Posterior cingulate gyrus (tissue), 11 donors: ENCODE measurements around the gene CEP85L.
A peak's percentile ranks its signal among the peaks of the same experiment; 100 is the strongest.

Source experiments
- DNase-seq, 10 donors: peaks; one replicate each; pipeline versions ENCODE4 v3.0.0 to v3.0.0-alpha.2; 2020 to 2021; ENCODE audit warnings: mixed read lengths in 3 of 10
- intact Hi-C: fragments of 100-400 bp; cut with DNase I; formaldehyde crosslinking; loops from one replicate; pipeline ENCODE4 v1.15.1; 2023

CEP85L gene

DNA sequence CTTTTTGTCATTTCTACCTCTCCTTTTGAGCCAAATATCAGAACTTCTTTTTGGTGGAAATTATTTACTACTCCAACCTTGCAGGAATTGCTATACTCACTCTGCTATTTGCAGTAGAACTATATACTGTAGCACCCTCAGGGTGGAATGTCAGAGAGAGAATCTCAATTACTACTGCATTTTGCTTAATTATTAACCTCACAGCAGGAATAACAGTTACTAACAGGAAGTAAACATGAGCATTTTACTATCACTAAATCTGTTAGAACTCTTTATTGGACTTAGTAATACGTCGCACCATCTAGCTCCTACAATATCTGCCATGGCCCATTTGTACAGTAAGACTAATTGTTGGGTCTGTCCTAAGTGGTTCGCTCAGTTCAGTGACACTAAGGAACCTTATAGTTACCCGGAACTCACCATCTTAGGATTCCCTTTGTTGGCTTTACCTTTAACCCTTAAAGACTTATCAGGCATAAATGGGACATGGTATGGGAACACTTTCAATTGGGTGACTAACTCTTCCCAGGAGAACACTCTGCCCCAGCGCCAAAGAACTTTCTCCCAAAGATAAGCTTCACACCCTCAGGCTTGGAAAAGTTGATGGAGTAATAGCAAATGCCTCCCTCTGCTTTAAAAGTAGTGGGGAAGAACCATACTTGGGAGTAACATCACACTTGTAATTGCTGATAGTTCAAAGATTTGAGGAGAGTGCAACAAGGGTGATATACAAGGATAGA lies 64.5 kb downstream of the CEP85L start:
- DNase-seq: no peak
- intact Hi-C loops: no loop called here

DNA sequence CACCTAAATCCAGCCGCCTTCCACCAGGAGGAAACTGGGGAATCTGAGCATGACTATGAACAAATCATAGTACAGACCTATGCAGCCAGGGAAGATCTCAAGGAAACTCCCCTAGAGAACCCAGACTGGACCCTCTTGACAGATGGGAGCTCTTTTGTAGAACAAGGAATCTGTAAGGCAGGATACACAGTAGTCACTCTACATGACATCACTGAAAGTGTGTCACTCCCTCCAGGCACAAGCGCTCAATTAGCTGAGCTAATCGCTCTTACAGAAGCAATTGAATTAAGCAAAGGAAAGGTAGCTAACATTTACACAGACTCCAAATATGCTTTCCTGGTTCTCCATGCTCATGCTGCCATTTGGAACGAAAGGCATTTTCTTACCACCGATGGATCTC lies 66.5 kb downstream of the CEP85L start:
- no peak for DNase-seq
- intact Hi-C loops: no loop called here

DNA sequence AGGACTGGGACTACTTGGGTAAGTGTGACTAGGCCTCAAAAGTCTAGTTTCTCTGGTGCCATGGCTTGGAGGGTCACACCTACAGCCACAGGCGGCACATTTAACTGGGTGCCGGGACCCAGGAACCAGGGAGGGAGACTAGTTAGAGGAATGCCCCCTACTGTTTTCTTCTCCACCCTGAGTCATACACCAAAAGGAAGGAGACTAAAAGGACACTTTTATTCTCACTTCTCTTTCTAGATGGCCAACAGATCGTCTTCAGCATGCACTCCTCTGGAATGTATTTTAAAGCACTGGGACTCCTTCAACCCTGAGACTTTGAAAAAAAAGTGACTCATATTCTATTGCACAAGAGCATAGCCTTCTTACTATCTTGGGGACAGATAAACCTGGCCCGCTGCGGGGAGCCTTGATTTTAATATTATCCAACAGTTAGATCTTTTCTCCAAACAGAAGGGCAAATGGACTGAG lies 69.9 kb downstream of the CEP85L start:
- no peak for DNase-seq
- intact Hi-C loops: no loop called here

DNA sequence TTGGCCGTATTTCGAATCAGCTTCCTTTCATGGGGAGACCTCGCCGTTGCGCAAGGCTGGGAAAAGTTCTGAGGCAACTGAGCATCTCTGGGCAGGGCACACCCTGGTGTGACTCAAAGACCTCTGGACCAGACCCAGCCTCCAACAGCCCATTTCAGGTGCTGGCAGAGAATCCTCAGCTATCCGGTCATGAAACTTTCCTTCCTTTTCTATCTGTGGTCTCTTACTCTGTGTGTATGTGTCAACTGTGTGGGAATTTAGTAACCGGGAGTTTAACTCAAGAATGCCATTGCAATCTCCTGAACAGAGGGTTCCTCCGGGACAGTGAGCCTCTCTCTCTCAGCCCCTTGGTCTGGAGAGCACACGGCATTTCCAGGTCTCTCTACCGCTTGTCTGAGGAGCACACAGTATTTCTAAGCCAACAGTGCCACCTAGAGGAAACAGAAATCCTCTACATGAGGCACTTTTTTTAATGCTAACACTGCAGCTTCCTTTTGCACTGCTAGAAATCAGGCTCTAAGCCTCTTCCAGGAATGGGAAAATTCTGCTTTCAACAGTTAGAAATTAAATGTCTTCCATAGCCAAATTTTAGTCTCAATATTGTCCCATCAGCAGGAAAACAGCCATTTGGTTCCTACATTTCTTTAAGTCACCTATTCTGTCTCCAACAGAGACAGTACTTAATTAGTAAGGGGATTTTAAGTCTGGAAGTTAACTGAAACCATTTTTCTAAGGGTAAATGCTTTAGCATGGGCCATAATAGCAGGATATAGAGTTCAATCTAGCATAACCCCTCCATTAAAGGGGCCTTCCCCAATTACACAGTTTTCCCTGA lies 70.6 kb downstream of the CEP85L start:
- peak in 3 of 10 donors; percentile 8 to 35 (median 21) for DNase-seq
- intact Hi-C loops: no loop called here

DNA sequence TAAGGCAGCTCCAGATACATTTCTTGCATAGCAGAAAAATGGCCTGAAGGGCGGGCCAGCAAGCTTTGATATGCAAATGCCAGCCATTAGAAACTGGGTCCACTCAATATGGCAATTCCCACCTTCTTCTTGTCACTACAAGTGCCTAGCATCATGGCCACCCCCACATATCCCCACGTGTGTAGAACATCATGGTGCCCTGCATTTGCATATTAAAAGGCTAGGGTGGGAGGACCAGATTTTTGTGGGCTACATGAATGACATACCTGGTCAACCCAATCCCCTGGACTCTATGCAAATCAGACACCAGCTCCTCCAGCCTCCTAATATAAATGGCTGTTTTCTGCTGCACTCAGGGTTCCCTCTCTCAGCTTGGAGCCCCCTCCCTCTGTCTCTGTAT lies 71.6 kb downstream of the CEP85L start:
- no peak for DNase-seq
- intact Hi-C loops: no loop called here

DNA sequence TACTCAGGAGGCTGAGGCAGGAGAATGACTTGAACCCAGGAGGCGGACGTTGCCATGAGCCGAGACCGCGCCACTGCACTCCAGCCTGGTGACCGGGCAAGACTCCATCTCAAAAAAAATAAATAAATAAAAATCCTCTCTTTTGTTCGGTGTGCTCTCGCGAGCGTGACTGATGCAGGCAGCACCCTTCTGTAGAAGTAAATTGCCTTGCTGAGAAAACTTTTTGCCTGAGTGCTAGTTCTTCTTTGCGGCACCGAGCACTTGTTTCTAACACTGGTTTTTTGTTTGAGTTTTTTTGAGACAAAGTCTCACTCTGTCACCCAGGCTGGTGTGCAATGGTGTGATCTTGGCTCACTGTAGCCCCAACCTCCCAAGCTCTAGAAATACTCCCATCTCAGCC lies 72.8 kb downstream of the CEP85L start:
- DNase-seq: no peak
- intact Hi-C loops: no loop called here

DNA sequence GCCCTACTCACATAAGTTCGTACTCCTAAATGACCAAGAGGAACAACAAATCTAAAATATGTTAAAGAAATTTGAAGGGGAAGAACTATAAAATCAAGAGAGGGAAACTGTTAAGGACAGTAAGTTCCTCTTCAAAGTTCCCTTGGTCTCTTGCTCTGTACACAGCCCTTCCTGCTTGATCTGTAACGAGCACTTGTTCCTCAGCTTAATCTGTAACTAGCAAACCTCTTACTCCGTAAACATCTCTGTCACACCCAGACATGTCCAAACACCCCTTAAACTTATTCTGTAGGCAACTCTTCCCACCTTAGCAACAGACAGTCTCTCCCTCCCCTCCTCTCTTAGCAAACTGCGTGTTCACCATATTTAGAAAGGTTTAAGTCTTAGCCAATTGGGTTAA lies 73.4 kb downstream of the CEP85L start:
- intact Hi-C loops: no loop called here
- no peak for DNase-seq

DNA sequence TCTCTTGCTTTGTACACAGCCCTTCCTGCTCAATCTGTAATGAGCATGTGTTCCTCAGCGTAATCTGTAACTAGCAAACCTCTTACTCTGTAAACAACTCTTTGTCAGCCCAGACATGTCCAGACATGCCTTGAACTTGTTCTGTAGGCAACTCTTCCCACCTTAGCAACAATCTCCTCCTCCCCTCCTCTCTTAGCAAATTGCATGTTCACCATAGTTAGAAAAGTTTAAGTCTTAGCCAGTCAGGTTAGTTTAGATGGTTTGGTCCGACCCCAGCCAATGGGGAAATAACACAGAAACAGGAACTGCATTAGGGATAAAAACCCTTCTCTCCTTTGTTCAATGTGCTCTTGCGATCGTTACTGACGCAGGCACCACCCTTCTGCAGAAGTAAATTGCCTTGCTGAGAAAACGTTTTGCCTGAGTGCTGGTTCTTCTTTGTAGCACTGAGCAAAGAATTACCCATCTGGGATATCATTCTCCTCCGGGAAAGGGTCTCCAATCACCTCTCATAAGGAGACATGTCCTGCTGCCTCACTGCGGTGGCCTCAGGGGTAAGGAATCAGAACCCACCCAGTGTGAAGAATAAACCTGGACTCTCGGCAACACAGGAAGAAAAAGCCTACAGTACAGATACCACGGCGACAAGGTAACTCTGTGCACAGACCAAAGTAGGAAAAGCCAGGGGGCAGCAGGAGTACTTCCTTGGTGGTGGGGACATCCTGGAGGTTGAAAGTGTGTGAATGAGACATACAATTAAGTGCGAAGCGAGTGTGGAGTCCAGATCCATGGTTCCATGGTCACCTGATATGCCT lies 77.1 kb downstream of the CEP85L start:
- no peak for DNase-seq
- intact Hi-C loops: no loop called here

DNA sequence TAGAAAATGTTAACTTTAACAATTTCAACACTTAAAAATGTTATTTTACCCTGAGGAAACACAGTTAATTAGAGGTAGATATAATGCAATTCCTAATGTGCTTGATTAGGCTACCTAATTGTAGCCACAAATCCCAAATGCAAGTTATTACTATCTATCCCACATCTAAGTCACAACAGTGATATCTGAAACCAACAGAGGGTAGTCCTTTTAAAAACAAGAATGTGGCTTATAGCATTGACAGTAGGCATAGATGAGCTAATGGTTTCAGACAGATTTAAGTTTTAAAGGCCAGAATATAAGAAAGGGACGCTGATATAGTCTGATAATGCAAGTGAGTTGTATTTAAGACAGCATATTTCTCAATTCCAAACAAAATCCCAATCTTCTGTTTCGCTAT lies 80.3 kb downstream of the CEP85L start:
- DNase-seq: no peak
- intact Hi-C loops: no loop called here

DNA sequence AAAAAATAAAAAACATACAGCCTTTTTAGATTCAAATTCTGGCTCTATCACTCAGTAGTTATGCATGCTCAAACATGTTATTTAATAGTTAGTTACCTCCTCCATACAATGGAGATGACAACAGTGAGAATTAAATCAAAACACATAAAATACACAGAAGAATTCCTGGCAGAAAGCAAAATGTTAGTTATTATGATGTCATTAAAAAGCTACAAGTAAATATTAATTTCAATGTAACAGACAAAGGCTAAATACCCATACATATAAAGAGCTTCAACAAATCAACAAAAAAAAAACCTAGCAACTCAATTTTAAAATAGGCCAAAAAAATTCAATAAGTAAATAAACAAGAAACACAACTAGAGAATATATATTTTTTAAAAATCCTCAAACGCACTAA lies 81.9 kb downstream of the CEP85L start:
- intact Hi-C loops: no loop called here

DNA sequence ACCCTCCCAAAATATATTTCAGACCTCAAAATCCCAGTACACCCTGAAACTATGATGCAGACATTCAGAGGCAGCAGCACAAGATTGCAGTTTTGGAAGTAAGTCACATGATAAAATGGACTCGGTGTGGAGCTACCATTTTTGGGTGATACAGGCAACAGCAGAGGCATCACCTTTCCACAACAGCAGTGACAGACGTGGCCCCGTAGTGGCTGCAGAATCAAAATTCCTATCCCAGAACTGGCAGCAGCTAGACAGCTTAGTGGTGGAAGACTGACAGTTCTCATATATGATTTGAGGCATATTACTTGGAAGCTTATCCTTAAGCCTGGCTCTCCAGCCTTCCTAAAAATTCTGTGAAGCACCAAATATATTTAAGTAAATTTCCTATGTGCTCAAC lies 83.4 kb downstream of the CEP85L start:
- intact Hi-C loops: no loop called here
- no peak for DNase-seq

More for the DNA sequence above, 81.9 kb downstream of the CEP85L start:
- no peak for DNase-seq

DNA sequence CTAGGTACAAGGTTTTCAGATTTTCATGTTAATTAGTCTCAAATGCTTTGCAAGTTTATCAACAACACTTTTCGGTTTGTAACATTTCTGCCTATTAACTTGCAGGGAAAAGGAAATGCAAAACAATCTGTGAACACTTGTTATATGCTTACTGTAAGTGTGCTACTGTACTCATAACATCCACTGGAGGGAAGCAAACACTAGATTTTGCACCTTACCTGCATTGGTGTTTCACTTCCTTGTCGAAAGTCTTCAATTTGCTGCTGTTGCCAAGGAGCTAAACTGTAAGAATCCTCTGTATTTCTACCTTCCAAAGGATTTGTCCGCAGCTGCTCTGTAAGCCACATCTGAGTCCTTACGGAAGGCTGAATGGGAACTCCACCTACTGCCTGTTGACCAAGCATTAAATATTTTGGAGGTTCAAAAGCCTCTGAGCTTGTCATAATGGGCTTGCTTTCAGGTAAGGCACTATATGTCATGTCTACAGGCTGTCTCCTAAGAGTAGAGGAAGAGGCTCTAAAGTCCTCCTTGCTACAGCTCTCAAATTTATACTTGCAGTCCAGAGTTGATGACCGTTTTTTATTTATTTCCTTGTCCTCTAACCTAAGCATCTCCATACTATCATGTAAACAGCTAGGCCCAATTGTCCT lies 86.0 kb downstream of the CEP85L start:
- no peak for DNase-seq
- intact Hi-C loops: no loop called here

DNA sequence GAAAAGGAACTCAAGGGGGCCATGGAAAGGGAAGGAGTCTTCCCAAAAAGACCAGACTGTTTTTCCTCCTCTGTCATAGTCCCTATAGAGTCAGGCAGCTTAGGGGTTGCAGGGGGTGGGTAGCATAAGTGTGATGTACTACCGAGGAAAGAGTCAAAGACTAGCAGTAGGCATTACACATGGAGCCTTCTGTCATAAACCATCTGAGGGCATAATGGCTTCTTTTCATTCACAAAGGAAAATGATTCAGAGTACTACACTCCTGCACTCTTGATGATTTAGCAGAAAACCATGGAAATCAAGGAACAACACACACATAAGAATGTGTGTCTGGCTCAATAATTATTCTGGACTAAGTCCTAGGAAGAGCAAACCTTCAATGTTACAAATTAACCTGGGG lies 88.4 kb downstream of the CEP85L start:
- no peak for DNase-seq
- intact Hi-C loops: no loop called here

DNA sequence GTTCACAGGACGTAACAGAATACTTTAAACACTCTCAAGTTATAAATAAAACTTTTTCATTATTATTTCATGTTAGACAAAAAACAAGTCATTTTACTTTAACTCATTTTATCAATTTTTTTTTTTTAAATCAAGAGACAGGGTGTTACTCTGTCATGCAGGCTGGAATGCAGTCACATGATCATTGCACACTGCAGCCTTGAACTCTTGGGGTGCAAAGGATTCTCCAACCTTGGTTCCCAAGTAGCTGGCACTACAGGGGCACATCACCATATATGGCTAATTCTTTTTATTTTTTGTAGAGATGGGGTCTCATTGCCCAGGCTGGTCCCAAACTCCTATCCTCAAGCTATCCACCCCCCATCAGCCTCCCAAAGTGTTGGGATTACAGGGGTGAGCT lies 89.1 kb downstream of the CEP85L start:
- no peak for DNase-seq
- intact Hi-C loops: no loop called here

DNA sequence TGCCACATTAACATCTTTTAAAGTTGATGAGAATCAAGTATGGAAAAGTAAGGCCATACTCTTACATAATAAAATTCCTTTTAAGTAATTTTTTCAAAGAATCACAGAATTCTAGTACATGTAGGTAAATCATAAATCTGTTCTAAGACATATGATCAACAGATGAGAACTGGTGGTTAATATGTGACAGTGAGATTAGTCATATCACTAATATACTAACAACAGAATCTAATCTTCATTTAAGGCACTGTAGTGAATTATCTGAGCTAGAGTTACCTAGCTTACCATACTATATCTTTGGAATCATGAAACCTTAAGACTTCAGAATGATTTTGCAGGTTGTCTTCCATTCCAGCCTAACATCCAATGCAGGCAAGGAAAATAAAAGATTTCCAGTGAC lies 91.7 kb downstream of the CEP85L start:
- no peak for DNase-seq
- intact Hi-C loops: no loop called here

DNA sequence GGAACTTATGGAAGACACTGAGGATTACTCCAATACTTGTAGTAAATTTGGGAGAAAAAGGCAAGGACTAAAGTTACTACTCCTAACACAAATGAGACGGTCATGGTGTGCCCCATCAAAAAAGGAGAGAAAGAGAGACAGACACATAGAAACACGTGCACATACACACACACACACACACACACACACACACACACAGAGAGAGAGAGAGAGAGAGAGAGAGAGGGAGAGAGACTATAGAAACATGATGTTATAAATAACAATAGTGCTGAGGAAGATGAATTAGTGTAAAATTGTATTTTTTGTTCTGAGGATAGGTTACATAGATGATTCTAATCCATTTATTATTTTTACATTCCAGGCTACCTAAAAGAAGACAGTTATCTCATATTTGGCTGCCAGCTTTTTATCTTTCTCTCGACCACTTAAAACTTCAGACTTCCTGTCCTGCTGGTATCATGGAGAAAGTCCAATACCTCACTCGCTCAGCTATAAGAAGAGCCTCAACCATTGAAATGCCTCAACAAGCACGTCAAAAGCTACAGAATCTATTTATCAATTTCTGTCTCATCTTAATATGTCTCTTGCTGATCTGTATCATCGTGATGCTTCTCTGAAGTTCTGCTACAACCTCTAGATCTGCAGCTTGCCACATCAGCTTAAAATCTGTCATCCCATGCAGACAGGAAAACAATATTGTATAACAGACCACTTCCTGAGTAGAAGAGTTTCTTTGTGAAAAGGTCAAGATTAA lies 92.8 kb downstream of the CEP85L start:
- no peak for DNase-seq
- intact Hi-C loops: no loop called here

DNA sequence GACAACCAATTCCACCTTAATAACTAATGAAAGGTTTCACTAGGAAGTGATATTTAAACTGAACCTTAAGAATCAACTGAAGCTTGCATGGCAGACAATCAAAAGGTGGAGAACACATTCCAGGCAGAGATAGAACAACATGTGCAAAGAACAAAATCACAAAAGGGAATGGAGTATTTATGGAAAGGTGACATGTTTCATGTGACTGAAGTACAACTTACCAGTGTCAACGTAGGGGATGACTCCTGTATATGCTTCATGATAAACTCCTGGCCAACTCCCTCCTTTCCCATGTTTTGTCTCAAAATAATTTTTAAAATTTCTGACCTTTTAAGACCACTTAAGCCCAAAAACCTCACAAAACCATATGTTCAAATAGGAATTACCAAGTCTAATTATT lies 96.7 kb downstream of the CEP85L start:
- intact Hi-C loops: no loop called here

DNA sequence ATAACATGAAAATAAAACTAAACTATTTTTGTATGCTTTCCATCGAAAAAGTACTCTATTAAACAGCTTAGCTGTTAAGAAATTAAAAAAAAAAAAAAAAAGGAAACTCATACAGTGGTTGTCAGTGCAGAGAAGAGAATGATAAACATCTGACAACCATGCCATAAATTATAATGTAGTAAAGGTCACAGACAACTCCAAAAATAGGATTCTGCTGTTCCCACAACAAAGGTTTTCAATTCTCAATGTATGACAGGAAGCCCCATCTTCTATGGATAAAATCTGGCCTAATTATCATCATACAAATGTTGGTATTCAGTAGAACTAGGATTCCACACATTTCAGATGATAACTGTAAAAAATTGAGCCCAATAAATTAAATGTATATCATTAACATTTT lies 98.3 kb downstream of the CEP85L start:
- intact Hi-C loops: no loop called here
- no peak for DNase-seq

More for the DNA sequence above, 96.7 kb downstream of the CEP85L start:
- no peak for DNase-seq

DNA sequence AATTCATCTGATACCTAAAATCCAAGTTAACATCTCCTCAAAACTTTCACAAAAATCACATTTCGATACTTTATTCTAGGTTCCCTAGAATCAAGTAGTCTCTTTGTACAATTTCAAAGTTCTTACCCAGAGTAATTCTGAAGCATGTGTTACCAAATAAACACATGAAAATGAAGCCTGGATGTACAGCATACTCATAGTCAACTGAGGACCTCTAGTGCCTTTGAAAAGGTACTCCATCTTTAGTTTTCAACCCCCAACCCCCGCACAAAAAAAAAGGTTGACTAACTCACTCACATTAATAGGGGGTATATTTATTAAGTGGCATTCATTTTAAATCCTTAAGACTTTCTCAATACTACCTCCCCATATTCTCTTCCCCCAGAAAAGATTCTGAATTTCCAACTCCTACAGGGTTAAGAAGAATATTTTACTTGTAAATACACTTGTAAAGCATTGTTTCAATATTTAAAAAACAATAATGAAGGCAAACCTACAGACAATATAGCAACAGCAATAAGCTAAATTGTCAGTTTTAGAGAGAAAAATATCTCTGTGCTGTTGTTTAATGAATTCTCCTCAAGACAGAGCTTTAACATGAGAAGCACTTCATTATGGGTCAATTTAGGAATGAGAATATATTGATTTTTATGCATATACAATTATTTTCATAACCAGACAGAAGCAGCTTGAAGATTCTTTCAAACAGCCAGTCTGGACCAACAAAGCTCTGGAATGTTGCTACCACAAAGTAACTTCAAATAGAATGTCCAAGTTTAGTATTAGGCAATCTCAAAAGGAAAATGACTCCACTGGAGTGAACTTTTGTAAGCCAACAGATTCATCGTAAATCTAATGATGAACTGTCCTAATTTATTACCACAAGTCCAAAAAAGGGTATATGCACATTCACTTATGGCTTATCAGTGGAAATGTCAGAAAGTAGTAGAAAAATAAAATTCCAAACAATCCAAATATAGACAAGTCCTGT lies 100.0 kb downstream of the CEP85L start:
- DNase-seq: no peak
- intact Hi-C loops: no loop called here
